CD4-positive, alpha-beta T cell (primary cell): Measurements from ENCODE around the gene MGAT5B. TPM values are rescaled to one million over a fixed set of nuclear protein-coding genes. Genes with fewer than 3 reads are reported as not detected.
A peak's percentile ranks its signal among the peaks of the same experiment; 100 is the strongest.
"Not testable (repeated sequence)": the region's sequence is repeated elsewhere in the genome, so short reads cannot be mapped to it uniquely, and the experiment has no call there.

Experiments used
- ATAC-seq: fragments of 200-7000 bp; cut with Tn5 transposase; one replicate; pipeline ENCODE4 v1.10.0; 2022; ENCODE audit warnings: mild to moderate bottlenecking; ENCODE audit not compliant: poor library complexity
- CTCF ChIA-PET: fragments of 350-600 bp; sonication (Branson Sonifier 250); formaldehyde crosslinking; loops from one replicate; lab custom pipeline; 2021; ENCODE audit warnings: antibody characterized with exemption, inconsistent platforms; lab: Charles Lee
- POLR2A ChIA-PET: fragments of 350-600 bp; sonication (Branson Sonifier 250); formaldehyde crosslinking; loops from one replicate; lab custom pipeline; 2021; ENCODE audit warnings: antibody characterized with exemption, inconsistent platforms; lab: Charles Lee
- DNase-seq, 14 experiments: peaks; one replicate each; pipeline ENCODE4 v3.0.0-alpha.2; 2013 to 2020; ENCODE audit warnings: mixed read lengths in 2 of 14
- H3K27ac ChIP-seq, 2 donors: one replicate each; pipeline versions ENCODE4 v1.5.1 to v1.7.0; 2013; ENCODE audit warnings: low read length in 2 of 2, low read depth in 1 of 2, mild to moderate bottlenecking in 1 of 2
- H3K27me3 ChIP-seq, 2 experiments: 1 replicate in 1 of 2; 2 replicates in 1 of 2; pipeline versions ENCODE4 v1.6.1 to v1.7.0; 2013; ENCODE audit warnings: low read length in 2 of 2, control low read depth in 1 of 2, mild to moderate bottlenecking in 1 of 2, moderate library complexity in 1 of 2; ENCODE audit not compliant: insufficient read depth in 2 of 2, control insufficient read depth in 1 of 2
- H3K36me3 ChIP-seq: one replicate; pipeline ENCODE4 v1.6.1; 2013; ENCODE audit warnings: low read length, control low read depth; ENCODE audit not compliant: insufficient read depth
- H3K4me1 ChIP-seq: one replicate; pipeline ENCODE4 v1.6.1; 2013; ENCODE audit warnings: low read length, control low read depth; ENCODE audit not compliant: insufficient read depth
- H3K4me3 ChIP-seq: one replicate; pipeline ENCODE4 v1.5.1; 2013; ENCODE audit warnings: mild to moderate bottlenecking, low read length, moderate library complexity
- H3K9me3 ChIP-seq, 2 experiments: 1 replicate in 1 of 2; 2 replicates in 1 of 2; pipeline versions ENCODE4 v1.6.1 to v1.7.0; 2013; ENCODE audit warnings: low read length in 2 of 2, mild to moderate bottlenecking in 2 of 2, control low read depth in 1 of 2, moderate library complexity in 1 of 2; ENCODE audit not compliant: control insufficient read depth in 1 of 2, insufficient read depth in 1 of 2
- H3K27ac Mint-ChIP-seq: one replicate; pipeline ENCODE4 v1.8.0; 2020; ENCODE audit warnings: mixed read lengths
- H3K27me3 Mint-ChIP-seq: one replicate; pipeline ENCODE4 v1.8.0; 2021; ENCODE audit warnings: mixed read lengths
- H3K36me3 Mint-ChIP-seq: one replicate; pipeline ENCODE4 v1.8.0; 2021; ENCODE audit warnings: low read depth, mixed read lengths
- H3K4me1 Mint-ChIP-seq: one replicate; pipeline ENCODE4 v1.8.0; 2021; ENCODE audit warnings: low read depth, mixed read lengths
- H3K4me3 Mint-ChIP-seq: one replicate; pipeline ENCODE4 v1.8.0; 2020; ENCODE audit warnings: mild to moderate bottlenecking, mixed read lengths
- H3K9me3 Mint-ChIP-seq: one replicate; pipeline ENCODE4 v1.8.0; 2020; ENCODE audit warnings: mixed read lengths
- intact Hi-C, 2 experiments: fragments of 100-400 bp; cut with DNase I in 1 of 2; cut with micrococcal nuclease in 1 of 2; formaldehyde crosslinking; loops; one replicate each; pipeline versions ENCODE4 v1.15.1 to v1.9.0; 2023 to 2025; cut with DNase I, micrococcal nuclease
- total RNA-seq, 174 experiments: library from RNA in 2 of 174; stranded (reverse) in 2 of 174; gene quantifications; one replicate each; pipeline ENCODE4 v1.2.3 and lab custom pipeline; 2021 to 2026
- TF ChIP-seq, protein P1 (sequence below): fragments of 200-600 bp; IDR thresholded peaks from one replicate; pipeline ENCODE4 v1.8.0; 2022; ENCODE audit warnings: antibody characterized with exemption, mild to moderate bottlenecking

MGAT5B gene
- total RNA-seq, 2 experiments from 2014 or later: 0.28 to 0.77 TPM

- Histone ChIP-seq H3K4me3 (no peak overlapping the region), H3K9me3 (no peaks in the 10 kb centered on the region), H3K36me3 (no peaks in the 10 kb centered on the region), H3K27ac (no peak overlapping the region), H3K27me3 (peaks cover 38 to 51% of the 10 kb centered on the region in 2 experiments), H3K4me1 (peaks cover 18% of the 10 kb centered on the region)
- ATAC-seq: no peak
- H3K36me3 Mint-ChIP-seq: no peaks in the 10 kb centered on the region
- no peak overlapping the region for H3K27ac Mint-ChIP-seq
- POLR2A ChIA-PET: no interaction called here
- intact Hi-C loops: no loop called here
- CTCF ChIA-PET: no interaction called here
- H3K27me3 Mint-ChIP-seq: peaks cover 52% of the 10 kb centered on the region
- peaks cover 19% of the 10 kb centered on the region for H3K4me1 Mint-ChIP-seq
- H3K4me3 Mint-ChIP-seq: no peak overlapping the region
- peak in 1 of 14 experiments; percentile 8 for DNase-seq
- TF ChIP-seq, protein P1, sequence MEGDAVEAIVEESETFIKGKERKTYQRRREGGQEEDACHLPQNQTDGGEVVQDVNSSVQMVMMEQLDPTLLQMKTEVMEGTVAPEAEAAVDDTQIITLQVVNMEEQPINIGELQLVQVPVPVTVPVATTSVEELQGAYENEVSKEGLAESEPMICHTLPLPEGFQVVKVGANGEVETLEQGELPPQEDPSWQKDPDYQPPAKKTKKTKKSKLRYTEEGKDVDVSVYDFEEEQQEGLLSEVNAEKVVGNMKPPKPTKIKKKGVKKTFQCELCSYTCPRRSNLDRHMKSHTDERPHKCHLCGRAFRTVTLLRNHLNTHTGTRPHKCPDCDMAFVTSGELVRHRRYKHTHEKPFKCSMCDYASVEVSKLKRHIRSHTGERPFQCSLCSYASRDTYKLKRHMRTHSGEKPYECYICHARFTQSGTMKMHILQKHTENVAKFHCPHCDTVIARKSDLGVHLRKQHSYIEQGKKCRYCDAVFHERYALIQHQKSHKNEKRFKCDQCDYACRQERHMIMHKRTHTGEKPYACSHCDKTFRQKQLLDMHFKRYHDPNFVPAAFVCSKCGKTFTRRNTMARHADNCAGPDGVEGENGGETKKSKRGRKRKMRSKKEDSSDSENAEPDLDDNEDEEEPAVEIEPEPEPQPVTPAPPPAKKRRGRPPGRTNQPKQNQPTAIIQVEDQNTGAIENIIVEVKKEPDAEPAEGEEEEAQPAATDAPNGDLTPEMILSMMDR: no peak
- no peaks in the 10 kb centered on the region for H3K9me3 Mint-ChIP-seq
These were observed 27.8 kb upstream of the MGAT5B start for GRCh38 chr17:76840443-76840767.

- ChIA-PET POLR2A (no interaction called here), CTCF (interaction anchor here (1.2 kb wide), 1 partner anchor 128 kb away, joined by 5 read pairs; no protein-coding TSS in a partner anchor)
- Mint-ChIP-seq H3K36me3 (no peaks in the 10 kb centered on the region), H3K4me1 (peaks cover 19% of the 10 kb centered on the region), H3K27me3 (peaks cover 52% of the 10 kb centered on the region), H3K9me3 (no peaks in the 10 kb centered on the region), H3K4me3 (no peak overlapping the region), H3K27ac (no peak overlapping the region)
- no peak for ATAC-seq
- peaks cover 39 to 53% of the 10 kb centered on the region in 2 experiments for H3K27me3 ChIP-seq
- no peak overlapping the region for H3K27ac ChIP-seq
- no peak for DNase-seq
- H3K9me3 ChIP-seq: no peaks in the 10 kb centered on the region
- no peak overlapping the region for H3K4me3 ChIP-seq
- peaks cover 18% of the 10 kb centered on the region for H3K4me1 ChIP-seq
- intact Hi-C loops: no loop called here
- TF ChIP-seq, protein P1: no peak
- no peaks in the 10 kb centered on the region for H3K36me3 ChIP-seq
These were observed 27.1 kb upstream of the MGAT5B start for GRCh38 chr17:76840884-76841775.

DNA sequence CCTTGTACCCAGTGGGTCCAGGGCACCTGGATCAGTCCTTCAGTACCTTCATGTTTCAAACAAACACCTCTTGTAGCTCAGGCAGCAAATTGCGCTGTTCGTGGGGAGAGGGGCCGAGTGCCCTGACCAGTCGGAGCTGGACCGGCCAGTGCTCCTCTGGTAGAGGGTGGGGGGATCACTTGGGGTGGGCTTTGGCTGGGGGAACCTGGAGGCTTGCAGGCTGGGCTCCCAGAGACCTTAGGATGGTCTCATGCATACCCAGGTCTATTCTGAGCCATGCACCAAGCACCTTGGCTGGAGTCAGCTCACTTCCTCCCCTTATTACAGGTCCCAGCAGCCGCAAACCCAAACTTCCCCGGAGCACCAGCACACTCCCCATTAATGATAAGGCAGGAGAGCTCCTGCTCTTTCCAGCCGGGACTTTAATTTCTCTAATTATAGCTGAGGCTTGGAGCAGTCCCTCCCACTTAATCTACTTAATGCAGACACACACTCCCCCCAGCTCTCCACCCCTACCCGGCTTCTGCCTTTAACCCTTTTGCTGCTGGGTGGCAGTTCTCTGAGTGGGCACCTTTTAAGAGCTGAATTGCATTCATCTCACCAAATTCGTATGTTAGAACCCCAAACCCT, 26.3 kb upstream of the MGAT5B start:
- peak in 2 of 14 experiments; percentile 5 to 23 for DNase-seq
- CTCF ChIA-PET: interaction anchor here (1.2 kb wide), 1 partner anchor 129 kb away, joined by 5 read pairs; no protein-coding TSS in a partner anchor
- Histone ChIP-seq H3K36me3 (no peaks in the 10 kb centered on the region), H3K4me3 (no peak overlapping the region), H3K27ac (no peak overlapping the region), H3K27me3 (peaks cover 41 to 59% of the 10 kb centered on the region in 2 experiments), H3K9me3 (no peaks in the 10 kb centered on the region), H3K4me1 (peaks cover 18% of the 10 kb centered on the region)
- POLR2A ChIA-PET: no interaction called here
- no peak for ATAC-seq
- H3K4me3 Mint-ChIP-seq: no peak overlapping the region
- intact Hi-C loops: no loop called here
- H3K4me1 Mint-ChIP-seq: peaks cover 19% of the 10 kb centered on the region
- TF ChIP-seq, protein P1: no peak
- H3K27ac Mint-ChIP-seq: no peak overlapping the region
- peaks cover 60% of the 10 kb centered on the region for H3K27me3 Mint-ChIP-seq
- no peaks in the 10 kb centered on the region for H3K36me3 Mint-ChIP-seq
- no peaks in the 10 kb centered on the region for H3K9me3 Mint-ChIP-seq

DNA sequence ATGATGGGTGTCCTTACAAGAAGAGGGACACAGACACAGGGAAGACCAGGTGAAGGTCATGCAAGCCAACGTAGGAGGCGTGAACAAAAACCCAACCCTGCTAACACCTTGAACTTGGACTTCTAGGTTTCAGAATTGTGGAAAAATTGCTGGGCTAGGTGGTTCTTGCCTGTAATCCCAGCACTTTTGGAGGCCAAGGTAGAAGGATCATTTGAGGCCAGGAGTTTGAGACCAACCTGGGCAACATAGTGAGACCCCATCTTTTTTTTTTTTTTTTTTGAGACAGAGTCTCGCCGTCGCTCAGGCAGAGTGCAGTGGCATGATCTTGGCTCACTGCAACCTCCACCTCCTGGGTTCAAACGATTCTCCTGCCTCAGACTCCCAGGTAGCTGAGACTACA, 25.1 kb upstream of the MGAT5B start:
- H3K4me3 ChIP-seq, ATAC-seq, H3K9me3 ChIP-seq, POLR2A ChIA-PET, H3K27ac ChIP-seq, H3K27ac Mint-ChIP-seq, DNase-seq, H3K9me3 Mint-ChIP-seq, H3K36me3 Mint-ChIP-seq, H3K36me3 ChIP-seq, H3K4me3 Mint-ChIP-seq, intact Hi-C loops: not testable (repeated sequence)
- H3K27me3 ChIP-seq: peaks cover 44 to 59% of the 10 kb centered on the region in 2 experiments
- CTCF ChIA-PET: interaction anchor here (0.8 kb wide), 1 partner anchor 213 kb away, joined by 3 read pairs; no protein-coding TSS in a partner anchor
- Mint-ChIP-seq H3K27me3 (peaks cover 63% of the 10 kb centered on the region), H3K4me1 (peaks cover 19% of the 10 kb centered on the region)
- peaks cover 18% of the 10 kb centered on the region for H3K4me1 ChIP-seq
